ENCODE measurements around the gene ATP2C2.

- TF ChIP-seq POLR2A (IDR thresholded peaks at IDR 0.05) (no peak), CTCF (IDR thresholded peaks at IDR 0.05) (no peak)
Observed at GRCh38 chr16:84427553-84427952, 59.2 kb downstream of the ATP2C2 start.

Data from heart left ventricle (tissue), 13 donors.